Caco-2 (cell line): Measurements from ENCODE around the gene EN2. TPM values are rescaled to one million over a fixed set of nuclear protein-coding genes. Genes with fewer than 3 reads are reported as not detected.

Experiments used
- BruUV-seq: library from RNA; stranded (reverse); fragments of 400-500 nt; replicated peaks from 2 replicates; lab custom pipeline; 2021; lab: Mats Ljungman, UMichigan
- CTCF ChIA-PET: fragments of 300-600 bp; sonication (Branson Sonifier 250); formaldehyde crosslinking; loops from one replicate; lab custom pipeline; 2022; ENCODE audit warnings: antibody characterized with exemption; lab: Charles Lee
- POLR2A ChIA-PET: fragments of 300-600 bp; sonication (Branson Sonifier 250); formaldehyde crosslinking; loops from one replicate; lab custom pipeline; 2022; ENCODE audit warnings: antibody characterized with exemption; lab: Charles Lee
- DNase-seq, 2 experiments: peaks; one replicate each; pipeline versions ENCODE4 v3.0.0 to v3.0.0-alpha.2; 2020 to 2022
- H3K27me3 ChIP-seq: replicated peaks from 2 replicates; pipeline ENCODE4 v1.6.0; 2011; ENCODE audit warnings: low read length; ENCODE audit not compliant: control insufficient read depth, insufficient read depth
- H3K36me3 ChIP-seq: 2 replicates; pipeline ENCODE4 v1.5.1; 2011; ENCODE audit warnings: low read length; ENCODE audit not compliant: control insufficient read depth, insufficient read depth
- H3K4me1 ChIP-seq: fragments of 250-450 bp; sonication (Bioruptor Pico); 2 replicates; pipeline ENCODE4 v1.5.1; 2020; ENCODE audit warnings: mild to moderate bottlenecking
- H3K4me3 ChIP-seq: 2 replicates; pipeline ENCODE4 v1.5.1; 2011; ENCODE audit warnings: low read depth, mild to moderate bottlenecking, control low read depth, low read length
- H3K9me3 ChIP-seq: fragments of 250-450 bp; sonication (Bioruptor Pico); 2 replicates; pipeline ENCODE4 v1.5.1; 2020; ENCODE audit warnings: mild to moderate bottlenecking, moderate library complexity
- H3K27ac Mint-ChIP-seq: one replicate; pipeline ENCODE4 v1.8.0; 2022; ENCODE audit warnings: mixed read lengths; ENCODE audit not compliant: unreplicated experiment
- H3K27me3 Mint-ChIP-seq: one replicate; pipeline ENCODE4 v1.8.0; 2022; ENCODE audit warnings: mixed read lengths; ENCODE audit not compliant: insufficient read depth, unreplicated experiment
- H3K36me3 Mint-ChIP-seq: one replicate; pipeline ENCODE4 v1.8.0; 2022; ENCODE audit warnings: mild to moderate bottlenecking, mixed read lengths; ENCODE audit not compliant: insufficient read depth, unreplicated experiment
- H3K4me1 Mint-ChIP-seq: one replicate; pipeline ENCODE4 v1.8.0; 2022; ENCODE audit warnings: low read depth, mixed read lengths; ENCODE audit not compliant: unreplicated experiment
- H3K4me3 Mint-ChIP-seq: one replicate; pipeline ENCODE4 v1.8.0; 2022; ENCODE audit warnings: mild to moderate bottlenecking, moderate library complexity, mixed read lengths; ENCODE audit not compliant: unreplicated experiment
- H3K9me3 Mint-ChIP-seq: one replicate; pipeline ENCODE4 v1.8.0; 2022; ENCODE audit warnings: mixed read lengths; ENCODE audit not compliant: unreplicated experiment
- intact Hi-C: fragments of 100-400 bp; cut with micrococcal nuclease; formaldehyde crosslinking; loops from one replicate; pipeline ENCODE4 v1.10.0; 2022; ENCODE audit not compliant: unreplicated experiment
- total RNA-seq: library from RNA; stranded (reverse); gene quantifications from 2 replicates; pipeline ENCODE4 v1.2.3, GENCODE V29; 2022
- TF ChIP-seq, protein P1 (sequence below), 2 experiments: fragments of 200-600 bp in 1 of 2; IDR thresholded peaks; 1 replicate in 1 of 2; 2 replicates in 1 of 2; pipeline versions ENCODE4 v1.5.1 to v1.8.0; 2011 to 2022; ENCODE audit warnings: antibody characterized with exemption in 1 of 2, control low read depth in 1 of 2, inconsistent platforms in 1 of 2, low read depth in 1 of 2, low read length in 1 of 2, mild to moderate bottlenecking in 1 of 2, moderate library complexity in 1 of 2; ENCODE audit not compliant: insufficient read depth in 1 of 2, severe bottlenecking in 1 of 2, unreplicated experiment in 1 of 2

The EN2 gene
- total RNA-seq, 1 experiment from 2014 or later: 1.5 TPM

DNA sequence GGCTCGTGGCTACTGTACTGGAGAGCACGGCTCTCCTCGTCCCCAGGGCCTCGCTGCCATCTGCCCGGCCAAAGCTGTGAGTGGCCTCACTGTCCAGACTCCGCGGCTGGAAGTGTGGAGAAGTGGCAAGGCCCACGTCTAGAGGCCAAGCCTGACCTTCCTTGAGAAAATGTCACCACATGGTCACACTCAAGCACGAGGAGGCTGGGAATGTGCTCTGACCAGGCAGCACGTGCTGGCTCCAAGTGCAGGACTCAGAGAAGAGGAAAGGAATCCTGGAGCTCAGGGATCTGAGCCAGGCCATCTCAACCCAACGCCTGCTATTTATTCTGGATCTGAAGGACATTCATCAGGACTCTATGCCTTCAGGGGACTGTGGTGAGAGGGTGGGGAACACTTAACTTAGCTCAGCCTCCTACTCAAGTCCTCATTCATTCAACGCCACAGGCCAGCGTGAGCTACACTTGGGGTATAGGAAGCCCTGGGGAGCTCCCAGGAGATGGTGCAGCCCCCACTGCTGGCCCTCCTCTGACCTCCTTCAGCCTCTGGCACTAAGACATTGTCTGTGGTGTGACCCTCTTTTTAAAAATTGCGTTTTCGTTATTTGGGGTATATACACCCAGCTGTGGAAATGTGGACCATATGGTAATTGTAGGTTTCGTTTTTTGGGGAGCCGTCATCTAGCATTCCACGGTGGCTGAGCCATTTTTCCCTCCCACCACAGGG lies 29.0 kb downstream of the EN2 start:
- ChIA-PET POLR2A (no interaction called here), CTCF (no interaction called here)
- Mint-ChIP-seq H3K27ac (no peak overlapping the region), H3K9me3 (no peaks in the 10 kb centered on the region), H3K4me1 (no peaks in the 10 kb centered on the region), H3K36me3 (no peaks in the 10 kb centered on the region), H3K27me3 (peaks cover 10% of the 10 kb centered on the region), H3K4me3 (no peak overlapping the region)
- no peak for DNase-seq
- intact Hi-C loops: no loop called here
- BruUV-seq: no TSS peak
- Histone ChIP-seq H3K9me3 (peaks cover 4% of the 10 kb centered on the region; the same call in 1 of the 2 replicates), H3K4me1 (no peaks in the 10 kb centered on the region), H3K27me3 (no peaks in the 10 kb centered on the region), H3K36me3 (no peaks in the 10 kb centered on the region), H3K4me3 (no peak overlapping the region)
- TF ChIP-seq, protein P1, sequence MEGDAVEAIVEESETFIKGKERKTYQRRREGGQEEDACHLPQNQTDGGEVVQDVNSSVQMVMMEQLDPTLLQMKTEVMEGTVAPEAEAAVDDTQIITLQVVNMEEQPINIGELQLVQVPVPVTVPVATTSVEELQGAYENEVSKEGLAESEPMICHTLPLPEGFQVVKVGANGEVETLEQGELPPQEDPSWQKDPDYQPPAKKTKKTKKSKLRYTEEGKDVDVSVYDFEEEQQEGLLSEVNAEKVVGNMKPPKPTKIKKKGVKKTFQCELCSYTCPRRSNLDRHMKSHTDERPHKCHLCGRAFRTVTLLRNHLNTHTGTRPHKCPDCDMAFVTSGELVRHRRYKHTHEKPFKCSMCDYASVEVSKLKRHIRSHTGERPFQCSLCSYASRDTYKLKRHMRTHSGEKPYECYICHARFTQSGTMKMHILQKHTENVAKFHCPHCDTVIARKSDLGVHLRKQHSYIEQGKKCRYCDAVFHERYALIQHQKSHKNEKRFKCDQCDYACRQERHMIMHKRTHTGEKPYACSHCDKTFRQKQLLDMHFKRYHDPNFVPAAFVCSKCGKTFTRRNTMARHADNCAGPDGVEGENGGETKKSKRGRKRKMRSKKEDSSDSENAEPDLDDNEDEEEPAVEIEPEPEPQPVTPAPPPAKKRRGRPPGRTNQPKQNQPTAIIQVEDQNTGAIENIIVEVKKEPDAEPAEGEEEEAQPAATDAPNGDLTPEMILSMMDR (IDR thresholded peaks at IDR 0.05; ENCODE audit: insufficient read depth in 1 of 2, low read depth in 1 of 2, low read length in 1 of 2, severe bottlenecking in 1 of 2, unreplicated experiment in 1 of 2): no peak

DNA sequence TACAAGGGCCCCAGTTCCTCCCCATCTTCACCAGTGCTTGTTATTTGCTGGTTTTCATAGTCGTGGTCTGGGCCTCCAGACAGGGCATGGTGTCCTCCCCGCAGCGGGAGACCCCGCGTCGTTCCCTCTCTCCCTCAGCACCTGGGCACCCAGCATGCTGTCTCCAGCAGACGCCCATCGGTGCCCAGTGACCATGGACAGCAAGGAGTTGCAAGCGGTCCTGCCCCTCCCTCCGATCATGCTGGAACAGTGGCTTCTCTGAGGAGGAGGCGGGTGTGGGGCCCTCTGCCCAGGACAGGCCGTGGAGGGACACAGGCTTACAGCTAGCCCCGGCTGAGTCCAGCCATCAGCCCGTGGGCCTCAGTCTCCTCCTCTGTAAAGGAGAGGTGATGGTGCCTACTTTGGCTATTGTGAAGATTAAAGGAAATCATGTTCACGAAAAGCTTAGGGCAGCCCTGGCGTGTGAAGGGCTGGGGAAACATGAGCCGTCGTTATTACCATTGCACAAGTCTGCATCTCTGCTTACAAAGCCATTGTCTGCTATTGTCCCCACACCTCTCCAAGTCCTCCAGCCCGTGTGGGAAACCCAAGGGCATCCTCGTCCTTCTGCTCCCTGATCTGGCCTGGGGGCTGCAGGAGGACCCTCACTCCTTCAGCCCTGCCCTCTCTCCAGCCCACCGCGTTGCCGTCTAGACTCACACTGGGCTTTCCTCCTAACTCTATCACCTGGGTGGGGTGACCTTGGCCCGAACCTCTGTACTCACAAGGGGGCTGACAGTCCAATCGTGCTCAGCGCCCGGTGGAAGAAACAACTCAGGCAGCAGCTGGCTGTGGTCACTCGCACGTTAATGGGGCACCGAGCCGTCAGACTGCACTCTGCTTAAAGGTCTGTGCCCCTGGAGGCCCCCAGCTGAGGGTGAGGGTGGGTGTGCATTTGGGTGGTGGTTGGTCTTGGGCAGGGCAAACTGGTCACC lies 29.9 kb downstream of the EN2 start:
- peaks cover 10% of the 10 kb centered on the region for H3K27me3 Mint-ChIP-seq
- BruUV-seq: no TSS peak
- Histone ChIP-seq H3K27me3 (no peaks in the 10 kb centered on the region), H3K4me1 (no peaks in the 10 kb centered on the region), H3K4me3 (no peak overlapping the region), H3K36me3 (no peaks in the 10 kb centered on the region), H3K9me3 (no peaks in the 10 kb centered on the region)
- POLR2A ChIA-PET: no interaction called here
- intact Hi-C loops: no loop called here
- no peak overlapping the region for H3K27ac Mint-ChIP-seq
- no peak for DNase-seq
- TF ChIP-seq, protein P1 (IDR thresholded peaks at IDR 0.05; ENCODE audit: insufficient read depth in 1 of 2, low read depth in 1 of 2, low read length in 1 of 2, severe bottlenecking in 1 of 2, unreplicated experiment in 1 of 2): no peak
- no peaks in the 10 kb centered on the region for H3K9me3 Mint-ChIP-seq
- CTCF ChIA-PET: no interaction called here
- H3K4me3 Mint-ChIP-seq: no peak overlapping the region
- H3K36me3 Mint-ChIP-seq: no peaks in the 10 kb centered on the region
- no peaks in the 10 kb centered on the region for H3K4me1 Mint-ChIP-seq

DNA sequence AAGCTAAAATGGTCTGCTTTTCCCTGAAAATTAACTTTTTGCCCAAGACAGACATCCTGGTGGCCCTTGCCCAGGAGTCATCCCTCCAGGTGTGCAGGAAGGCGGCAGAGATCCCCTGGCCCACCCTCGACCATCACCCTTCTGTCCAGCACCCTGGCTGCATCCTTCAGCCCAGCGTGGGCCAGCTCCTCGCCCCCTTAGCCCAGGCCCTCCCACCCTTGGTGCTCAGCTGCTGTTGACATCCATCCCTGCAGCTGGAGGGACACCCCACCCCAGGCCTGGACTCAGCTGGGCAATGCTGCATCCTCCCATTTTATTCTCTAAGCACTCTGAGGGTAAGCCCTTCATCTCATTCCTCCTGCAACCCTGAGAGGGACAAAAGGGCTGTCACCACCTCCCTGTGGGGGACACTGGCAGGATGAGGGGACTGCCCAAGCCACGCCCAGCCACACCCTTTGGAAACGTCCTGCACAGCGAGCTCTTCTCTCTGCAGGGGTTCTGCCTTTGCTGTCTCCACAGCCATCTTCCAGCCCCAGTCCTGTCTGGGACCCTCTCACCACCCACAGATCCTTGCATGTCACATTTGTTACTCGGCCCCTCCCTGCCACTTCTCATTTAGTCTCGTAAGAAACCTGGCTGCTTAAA lies 30.7 kb downstream of the EN2 start:
- Histone ChIP-seq H3K36me3 (no peaks in the 10 kb centered on the region), H3K4me3 (no peak overlapping the region), H3K9me3 (no peaks in the 10 kb centered on the region), H3K4me1 (no peaks in the 10 kb centered on the region), H3K27me3 (no peaks in the 10 kb centered on the region)
- ChIA-PET POLR2A (no interaction called here), CTCF (no interaction called here)
- Mint-ChIP-seq H3K4me3 (no peak overlapping the region), H3K36me3 (no peaks in the 10 kb centered on the region), H3K4me1 (no peaks in the 10 kb centered on the region), H3K27ac (no peak overlapping the region), H3K27me3 (peaks cover 6% of the 10 kb centered on the region), H3K9me3 (no peaks in the 10 kb centered on the region)
- BruUV-seq: no TSS peak
- intact Hi-C loops: no loop called here
- TF ChIP-seq, protein P1 (IDR thresholded peaks at IDR 0.05; ENCODE audit: insufficient read depth in 1 of 2, low read depth in 1 of 2, low read length in 1 of 2, severe bottlenecking in 1 of 2, unreplicated experiment in 1 of 2): no peak
- DNase-seq: no peak
